Stomach (tissue), 9 donors: ENCODE results near the gene SORCS2. TPM values are rescaled to one million over a fixed set of nuclear protein-coding genes. Genes with fewer than 3 reads are reported as not detected.

Experiments
- DNase-seq, 2 donors: peaks; one replicate each; pipeline versions ENCODE4 v3.0.0 to v3.0.0-alpha.2; 2013 to 2019
- H3K27ac ChIP-seq, 5 donors: fragments of 200-600 bp in 4 of 5; sonication (generic) in 4 of 5; one replicate each; pipeline ENCODE4 v1.5.1; 2013 to 2019; ENCODE audit warnings: mild to moderate bottlenecking in 1 of 5, moderate library complexity in 1 of 5
- H3K27me3 ChIP-seq, 3 donors: fragments of 200-600 bp; sonication (generic); one replicate each; pipeline ENCODE4 v1.5.1; 2017 to 2019; ENCODE audit warnings: mixed run types in 1 of 3
- H3K36me3 ChIP-seq, 4 donors: fragments of 200-600 bp; sonication (generic); 1 replicate in 3 of 4; 2 replicates in 1 of 4; pipeline ENCODE4 v1.5.1; 2016 to 2019
- H3K4me1 ChIP-seq, 4 donors: fragments of 200-600 bp; sonication (generic); one replicate each; pipeline ENCODE4 v1.5.1; 2016 to 2019
- H3K4me3 ChIP-seq, 4 donors: fragments of 200-600 bp; sonication (generic) in 3 of 4; one replicate each; pipeline ENCODE4 v1.5.1; 2016 to 2019; ENCODE audit warnings: mild to moderate bottlenecking in 1 of 4
- H3K9me3 ChIP-seq, 4 donors: fragments of 200-600 bp; sonication (generic); one replicate each; pipeline ENCODE4 v1.5.1; 2016 to 2019
- EP300 ChIP-seq: sonication (generic); formaldehyde crosslinking; IDR thresholded peaks from one replicate; pipeline ENCODE4 v1.6.1; 2017; ENCODE audit warnings: antibody characterized with exemption
- POLR2A ChIP-seq, 4 donors: fragments of 450-650 bp; IDR thresholded peaks; one replicate each; pipeline ENCODE4 v1.6.1; 2016; ENCODE audit warnings: antibody characterized with exemption in 4 of 4, control low read depth in 2 of 4, mild to moderate bottlenecking in 1 of 4, moderate library complexity in 1 of 4
- POLR2AphosphoS5 ChIP-seq, 3 donors: sonication (generic); formaldehyde crosslinking; IDR thresholded peaks; one replicate each; pipeline ENCODE4 v1.6.1; 2016; ENCODE audit warnings: antibody characterized with exemption in 3 of 3
- WGBS, 5 donors: extraction: QIAGEN DNeasy Blood & Tissue Kit in 3 of 5; methylation state at CpG; one replicate each; pipeline versions ENCODE4 v1.1.5 to v1.1.7; 2013 to 2018; 5-methylcytosine and 5-hydroxymethylcytosine counted together
- intact Hi-C: fragments of 100-400 bp; cut with DNase I; formaldehyde crosslinking; loops from one replicate; pipeline ENCODE4 v1.15.1; 2023; ENCODE audit warnings: low total_unique reads
- polyA plus RNA-seq, 3 donors: library from polyadenylated mRNA; stranded (reverse); fragments of 200-250 nt; gene quantifications; one replicate each; pipeline ENCODE4 v1.2.3, GENCODE V29; 2013
- total RNA-seq, 5 donors: library from RNA; depleted of rRNA; stranded (reverse); fragments of >200 nt; gene quantifications; one replicate each; pipeline versions ENCODE4 v1.1.0 to v1.2.3, GENCODE V29; 2014 to 2016
- TF ChIP-seq, protein P1 (sequence below), 7 experiments: fragments of 450-650 bp in 4 of 7; fragments of 200-600 bp in 3 of 7; sonication (generic) in 3 of 7; IDR thresholded peaks; one replicate each; pipeline ENCODE4 v1.5.1; 2016 to 2019; ENCODE audit warnings: antibody characterized with exemption in 7 of 7, control low read depth in 2 of 7, mild to moderate bottlenecking in 1 of 7
- donor health status: healthy with polysubstance abuse.
- donor health status: Bipolar disorder and iron deficiency.
- donor health status: healthy.

The SORCS2 gene
- total and polyA plus RNA-seq, 8 donors, result under 0.01 to 13.0 (median 0.50) TPM; not detected in 1

DNA sequence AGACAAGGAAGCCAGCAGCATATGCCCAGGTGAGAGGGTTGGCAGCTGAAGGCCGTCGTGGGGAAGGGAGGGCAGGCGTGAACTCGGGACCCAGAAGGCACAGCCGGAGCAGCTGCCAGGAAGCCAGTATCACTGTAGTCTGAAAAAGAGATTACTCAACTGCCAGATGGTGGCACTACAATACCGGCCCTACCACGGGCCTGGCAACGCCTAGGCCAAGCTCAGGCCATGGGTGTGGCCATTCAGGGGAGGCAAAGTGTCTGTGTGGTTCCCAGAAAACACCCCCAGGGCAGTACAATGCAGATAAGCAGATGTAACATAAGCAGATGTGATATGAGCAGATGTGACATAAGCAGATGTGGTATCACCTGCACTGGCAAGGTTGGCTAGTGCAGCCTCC is 511.4 kb downstream of the SORCS2 start:
- no peak for DNase-seq
- H3K4me3 ChIP-seq, result no peak overlapping the region
- intact Hi-C loops, result no loop called here
- H3K4me1 ChIP-seq, result no peaks in the 10 kb centered on the region
- TF ChIP-seq EP300 (no peak), POLR2A (IDR thresholded peaks at IDR 0.05) (no peak), POLR2AphosphoS5 (IDR thresholded peaks at IDR 0.05) (no peak)
- TF ChIP-seq, protein P1, sequence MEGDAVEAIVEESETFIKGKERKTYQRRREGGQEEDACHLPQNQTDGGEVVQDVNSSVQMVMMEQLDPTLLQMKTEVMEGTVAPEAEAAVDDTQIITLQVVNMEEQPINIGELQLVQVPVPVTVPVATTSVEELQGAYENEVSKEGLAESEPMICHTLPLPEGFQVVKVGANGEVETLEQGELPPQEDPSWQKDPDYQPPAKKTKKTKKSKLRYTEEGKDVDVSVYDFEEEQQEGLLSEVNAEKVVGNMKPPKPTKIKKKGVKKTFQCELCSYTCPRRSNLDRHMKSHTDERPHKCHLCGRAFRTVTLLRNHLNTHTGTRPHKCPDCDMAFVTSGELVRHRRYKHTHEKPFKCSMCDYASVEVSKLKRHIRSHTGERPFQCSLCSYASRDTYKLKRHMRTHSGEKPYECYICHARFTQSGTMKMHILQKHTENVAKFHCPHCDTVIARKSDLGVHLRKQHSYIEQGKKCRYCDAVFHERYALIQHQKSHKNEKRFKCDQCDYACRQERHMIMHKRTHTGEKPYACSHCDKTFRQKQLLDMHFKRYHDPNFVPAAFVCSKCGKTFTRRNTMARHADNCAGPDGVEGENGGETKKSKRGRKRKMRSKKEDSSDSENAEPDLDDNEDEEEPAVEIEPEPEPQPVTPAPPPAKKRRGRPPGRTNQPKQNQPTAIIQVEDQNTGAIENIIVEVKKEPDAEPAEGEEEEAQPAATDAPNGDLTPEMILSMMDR (IDR thresholded peaks at IDR 0.05), result no peak
- H3K27me3 ChIP-seq, result peaks cover 0 to 32% (median 3%) of the 10 kb centered on the region in 3 donors
- H3K9me3 ChIP-seq, result no peaks in the 10 kb centered on the region
- no peak overlapping the region for H3K27ac ChIP-seq
- WGBS, 5 donors, result 69 to 87% (median 75%) methylated on average over 8 of the region's 8 CpGs
- H3K36me3 ChIP-seq, result no peaks in the 10 kb centered on the region

DNA sequence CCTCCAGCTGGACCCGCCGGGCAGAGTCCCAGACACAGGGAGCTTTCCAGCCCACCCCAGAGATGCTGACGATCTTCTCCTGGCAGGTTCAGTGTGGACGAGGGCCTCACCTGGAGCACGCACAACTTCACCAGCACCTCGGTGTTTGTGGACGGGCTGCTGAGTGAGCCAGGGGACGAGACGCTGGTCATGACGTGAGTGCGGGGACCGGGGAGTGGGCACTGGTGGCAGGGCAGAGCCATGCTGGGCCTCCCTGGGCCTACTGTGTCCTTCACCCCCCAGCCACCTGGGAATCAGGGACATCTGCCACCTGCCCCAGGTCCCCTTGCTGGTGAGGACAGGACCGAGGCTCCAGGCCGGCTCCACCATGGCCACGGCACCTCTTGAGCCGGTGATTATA is 511.8 kb downstream of the SORCS2 start:
- Histone ChIP-seq H3K4me3 (no peak overlapping the region), H3K27me3 (peaks cover 0 to 30% (median 3%) of the 10 kb centered on the region in 3 donors), H3K4me1 (no peaks in the 10 kb centered on the region), H3K9me3 (no peaks in the 10 kb centered on the region), H3K27ac (no peak overlapping the region), H3K36me3 (no peaks in the 10 kb centered on the region)
- intact Hi-C loops, result no loop called here
- DNase-seq, result no peak
- TF ChIP-seq POLR2AphosphoS5 (IDR thresholded peaks at IDR 0.05), result no peak
- TF ChIP-seq EP300, result no peak
- TF ChIP-seq, protein P1 (IDR thresholded peaks at IDR 0.05), result no peak
- TF ChIP-seq POLR2A (IDR thresholded peaks at IDR 0.05), result no peak
- 88 to 94% (median 93%) methylated on average over 9 to 16 of the region's 16 CpGs for WGBS, 5 donors

DNA sequence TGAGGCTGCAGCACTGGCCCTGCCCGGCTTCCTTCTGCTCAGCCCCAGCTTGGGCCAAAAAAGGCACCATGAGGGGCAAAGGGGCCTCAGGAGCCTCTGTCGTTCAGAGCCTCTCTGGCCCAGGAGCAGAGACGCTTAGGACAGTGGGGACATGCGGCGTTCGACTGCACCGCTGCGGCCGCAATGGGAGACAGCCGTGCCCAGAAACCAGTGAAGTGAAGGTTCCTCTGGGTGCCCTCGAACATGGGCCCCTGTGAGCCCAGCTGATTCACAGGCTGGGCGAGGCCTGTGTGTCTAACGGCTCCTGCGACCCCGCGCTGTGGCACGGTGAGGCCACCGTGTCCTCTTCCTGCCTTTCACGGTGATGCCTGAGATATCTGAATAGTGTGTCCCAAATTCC is 512.3 kb downstream of the SORCS2 start:
- H3K4me3 ChIP-seq, result no peak overlapping the region
- H3K27ac ChIP-seq, result no peak overlapping the region
- H3K27me3 ChIP-seq, result peaks cover 0 to 25% (median 3%) of the 10 kb centered on the region in 3 donors
- H3K4me1 ChIP-seq, result no peaks in the 10 kb centered on the region
- intact Hi-C loops, result no loop called here
- no peak for TF ChIP-seq POLR2AphosphoS5 (IDR thresholded peaks at IDR 0.05)
- TF ChIP-seq, protein P1 (IDR thresholded peaks at IDR 0.05), result no peak
- no peak for TF ChIP-seq POLR2A (IDR thresholded peaks at IDR 0.05)
- TF ChIP-seq EP300, result no peak
- 84 to 92% (median 87%) methylated on average over 11 to 19 of the region's 19 CpGs for WGBS, 5 donors
- DNase-seq, result no peak
- H3K9me3 ChIP-seq, result no peaks in the 10 kb centered on the region
- no peaks in the 10 kb centered on the region for H3K36me3 ChIP-seq

DNA sequence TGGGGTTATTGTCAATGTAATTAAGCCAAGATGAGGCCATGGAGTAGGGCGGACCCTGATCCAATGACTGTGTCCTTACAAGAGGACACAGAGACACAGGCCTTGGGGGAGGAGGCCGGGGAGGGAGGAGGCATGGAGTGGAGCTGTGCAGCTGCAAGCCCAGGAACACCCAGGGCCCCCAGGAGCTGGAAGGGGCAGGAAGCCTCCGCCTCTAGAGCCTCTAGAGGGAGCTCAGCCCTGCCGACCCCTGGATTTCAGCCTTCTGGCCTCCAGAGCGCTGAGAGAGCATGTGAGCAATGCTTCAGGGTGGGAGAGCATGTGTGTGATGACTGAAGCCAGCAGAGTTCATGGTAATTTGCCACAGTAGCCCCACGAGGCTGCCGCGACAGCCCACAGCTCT is 512.7 kb downstream of the SORCS2 start:
- Histone ChIP-seq H3K36me3 (no peaks in the 10 kb centered on the region), H3K4me3 (no peak overlapping the region), H3K9me3 (no peaks in the 10 kb centered on the region), H3K4me1 (no peaks in the 10 kb centered on the region), H3K27ac (no peak overlapping the region), H3K27me3 (peaks cover 0 to 20% (median 3%) of the 10 kb centered on the region in 3 donors)
- intact Hi-C loops, result no loop called here
- TF ChIP-seq, protein P1 (IDR thresholded peaks at IDR 0.05), result no peak
- TF ChIP-seq POLR2AphosphoS5 (IDR thresholded peaks at IDR 0.05) (no peak), POLR2A (IDR thresholded peaks at IDR 0.05) (no peak), EP300 (no peak)
- 58 to 79% (median 69%) methylated on average over 6 to 8 of the region's 8 CpGs for WGBS, 5 donors
- DNase-seq, result peak in 1 of 2 donors; percentile 31
